HepG2 (cell line): ENCODE data around the gene SLCO2B1. TPM values are rescaled to one million over a fixed set of nuclear protein-coding genes. Genes with fewer than 3 reads are reported as not detected.

Source experiments
- ARNTL ChIP-seq: sonication (generic); formaldehyde crosslinking; IDR thresholded peaks from 2 replicates; pipeline ENCODE4 v1.4.0; 2020; ENCODE audit warnings: mild to moderate bottlenecking, missing genetic modification reagents
- ATM ChIP-seq: fragments of 450-650 bp; IDR thresholded peaks from 2 replicates; pipeline ENCODE4 v1.7.1; 2017; ENCODE audit warnings: mild to moderate bottlenecking, borderline replicate concordance
- CBX5 ChIP-seq: sonication (generic); formaldehyde crosslinking; IDR thresholded peaks from 2 replicates; pipeline ENCODE4 v1.4.0; 2020; ENCODE audit warnings: missing genetic modification reagents, borderline replicate concordance
- CENPX ChIP-seq: sonication (generic); formaldehyde crosslinking; IDR thresholded peaks from 2 replicates; pipeline ENCODE4 v1.9.0; 2021; ENCODE audit warnings: mild to moderate bottlenecking, missing genetic modification reagents, moderate library complexity
- FOXK2 ChIP-seq: fragments of 450-650 bp; IDR thresholded peaks from 2 replicates; pipeline ENCODE4 v1.6.1; 2016
- HMGXB4 ChIP-seq, 2 experiments: sonication (generic) in 1 of 2; formaldehyde crosslinking in 1 of 2; IDR thresholded peaks; 2 replicates each; pipeline versions ENCODE4 v1.4.0 to v1.6.1; 2018 to 2020; ENCODE audit warnings: missing genetic modification reagents in 2 of 2, borderline replicate concordance in 1 of 2, low read depth in 1 of 2, mild to moderate bottlenecking in 1 of 2, missing biosample characterization in 1 of 2
- JUND ChIP-seq: sonication (generic); formaldehyde crosslinking; IDR thresholded peaks from 2 replicates; pipeline ENCODE4 v1.8.0; 2022; ENCODE audit warnings: mild to moderate bottlenecking, missing genetic modification reagents
- KDM2A ChIP-seq: sonication (generic); formaldehyde crosslinking; IDR thresholded peaks from 2 replicates; pipeline ENCODE4 v1.4.0; 2020; ENCODE audit warnings: low read depth, missing genetic modification reagents, borderline replicate concordance
- KLF12 ChIP-seq: sonication (generic); formaldehyde crosslinking; IDR thresholded peaks from 2 replicates; pipeline ENCODE4 v1.4.0; 2020; ENCODE audit warnings: missing genetic modification reagents, borderline replicate concordance
- LCORL ChIP-seq, 2 experiments: fragments of 450-650 bp in 1 of 2; sonication (generic) in 1 of 2; formaldehyde crosslinking in 1 of 2; IDR thresholded peaks; 2 replicates each; pipeline versions ENCODE4 v1.5.0 to v1.6.1; 2017 to 2020; ENCODE audit warnings: antibody characterized with exemption in 1 of 2, missing genetic modification reagents in 1 of 2
- MAZ ChIP-seq, 2 experiments: sonication (generic) in 1 of 2; formaldehyde crosslinking in 1 of 2; IDR thresholded peaks; 2 replicates each; pipeline versions ENCODE4 v1.5.0 to v1.6.1; 2012 to 2020; ENCODE audit warnings: low read depth in 2 of 2, mild to moderate bottlenecking in 2 of 2, borderline replicate concordance in 1 of 2, improper control_type of control experiment in 1 of 2, low read length in 1 of 2, missing genetic modification reagents in 1 of 2, moderate library complexity in 1 of 2
- MYPOP ChIP-seq: sonication (generic); formaldehyde crosslinking; IDR thresholded peaks from 2 replicates; pipeline ENCODE4 v1.8.1; 2023; ENCODE audit warnings: mild to moderate bottlenecking, moderate library complexity, missing genetic modification reagents
- NCOA5 ChIP-seq: sonication (generic); formaldehyde crosslinking; IDR thresholded peaks from 2 replicates; pipeline ENCODE4 v1.4.0; 2020; ENCODE audit warnings: missing genetic modification reagents
- PCBP1 ChIP-seq: fragments of 200-400 bp; formaldehyde crosslinking; IDR thresholded peaks from 2 replicates; pipeline ENCODE4 v1.6.1; 2017; ENCODE audit warnings: mild to moderate bottlenecking, low read depth, low read length, borderline replicate concordance
- PITX1 ChIP-seq: sonication (generic); formaldehyde crosslinking; IDR thresholded peaks from 2 replicates; pipeline ENCODE4 v1.5.1; 2020; ENCODE audit warnings: mild to moderate bottlenecking, missing genetic modification reagents
- POLR2G ChIP-seq: fragments of 200-400 bp; formaldehyde crosslinking; IDR thresholded peaks from 2 replicates; pipeline ENCODE4 v1.6.1; 2018; ENCODE audit warnings: mild to moderate bottlenecking, low read depth, low read length, moderate library complexity
- THAP11 ChIP-seq: IDR thresholded peaks from 2 replicates; pipeline ENCODE4 v1.6.1; 2016; ENCODE audit warnings: missing biosample characterization, missing genetic modification reagents
- ZBTB7B ChIP-seq: sonication (generic); formaldehyde crosslinking; IDR thresholded peaks from 2 replicates; pipeline ENCODE4 v1.4.0; 2020; ENCODE audit warnings: missing genetic modification reagents
- ZNF350 ChIP-seq: sonication (generic); formaldehyde crosslinking; IDR thresholded peaks from 2 replicates; pipeline ENCODE4 v1.4.0; 2020; ENCODE audit warnings: mild to moderate bottlenecking, low read depth, missing genetic modification reagents, borderline replicate concordance
- ZNF431 ChIP-seq: sonication (generic); formaldehyde crosslinking; IDR thresholded peaks from 2 replicates; pipeline ENCODE4 v1.9.0; 2022; ENCODE audit warnings: missing genetic modification reagents, low read depth, mild to moderate bottlenecking, borderline replicate concordance
- ZNF724P ChIP-seq: sonication (generic); formaldehyde crosslinking; IDR thresholded peaks from 2 replicates; pipeline ENCODE4 v1.8.0; 2022; ENCODE audit warnings: missing genetic modification reagents, borderline replicate concordance
- ZNF878 ChIP-seq: sonication (generic); formaldehyde crosslinking; IDR thresholded peaks from 2 replicates; pipeline ENCODE4 v1.8.1; 2023; ENCODE audit warnings: mild to moderate bottlenecking, missing genetic modification reagents, moderate library complexity
- polyA plus RNA-seq, 8 experiments: library from polyadenylated mRNA; depleted of rRNA in 3 of 8; stranded (reverse) in 7 of 8; unstranded in 1 of 8; fragments of >200 nt; fragmentation: Illumina TruSeq in 4 of 8; extraction: Trizol in 4 of 8; gene quantifications; 2 replicates each; pipeline versions ENCODE4 v1.2.1 to v1.2.3, GENCODE V29; 2011 to 2016; ENCODE audit warnings: low read depth in 4 of 8, missing spikeins in 1 of 8, mixed read lengths in 1 of 8; ENCODE audit not compliant: insufficient read depth in 1 of 8
- total RNA-seq, 5 experiments: library from RNA; depleted of rRNA; stranded (reverse); fragments of >200 nt; fragmentation: Illumina TruSeq; extraction: Trizol; gene quantifications; 2 replicates each; pipeline ENCODE4 v1.2.3, GENCODE V29; 2016; ENCODE audit warnings: low read depth in 1 of 5
- TF ChIP-seq, protein P1 (sequence below): IDR thresholded peaks from 2 replicates; pipeline ENCODE4 v1.6.1; 2016
- TF ChIP-seq, protein P2 (sequence below): sonication (generic); formaldehyde crosslinking; IDR thresholded peaks from 2 replicates; pipeline ENCODE4 v1.8.1; 2022; ENCODE audit warnings: mild to moderate bottlenecking, missing genetic modification reagents

The SLCO2B1 gene
- total and polyA plus RNA-seq, 2 of the 13 experiments (the other 11 are each of a cell fraction or from before 2014, with no cell fraction given), result 15.3 to 19.8 TPM

DNA sequence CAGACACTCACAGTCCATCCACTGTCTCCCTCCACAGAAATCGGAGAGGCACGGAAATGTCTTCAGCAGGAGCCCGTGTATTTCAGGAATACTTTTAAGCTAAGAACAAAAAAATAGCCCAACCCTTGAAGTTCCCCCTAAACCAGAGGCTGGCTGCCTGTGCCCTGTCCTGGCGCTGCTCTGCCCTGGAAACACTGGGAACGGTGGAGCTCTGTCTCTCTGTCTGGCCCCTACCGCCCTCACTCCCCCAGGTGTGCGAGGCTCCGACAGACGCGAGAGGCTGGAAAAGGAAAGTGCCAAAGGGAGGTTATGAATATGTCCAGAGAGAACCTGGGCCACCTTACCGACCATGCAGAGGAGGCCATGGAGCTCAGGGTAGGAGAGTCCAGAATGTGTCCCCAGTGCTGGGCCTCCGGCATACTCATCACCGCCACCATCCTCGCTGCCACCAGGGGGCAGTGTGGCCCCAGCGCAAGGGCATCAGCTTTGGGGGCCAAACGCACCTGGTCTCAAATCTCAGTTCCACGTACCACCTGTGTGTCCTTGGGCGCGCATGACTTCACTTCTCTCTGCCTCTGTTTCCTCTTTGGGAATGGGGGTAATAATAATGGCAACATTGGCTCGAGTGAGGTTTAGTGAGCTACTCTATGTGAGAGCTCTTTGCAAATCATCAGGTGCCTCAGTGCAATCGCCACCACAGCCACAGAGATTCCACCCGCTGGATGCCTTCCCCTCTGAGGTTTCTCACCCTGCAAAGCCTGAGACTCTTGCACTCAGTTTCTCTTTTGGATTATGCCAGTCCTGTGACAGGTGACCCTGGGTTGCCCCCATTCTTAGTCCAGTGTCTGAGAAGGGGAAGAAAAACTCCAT lies 10.4 kb upstream of the SLCO2B1 start (continued):
- TF ChIP-seq HMGXB4 (CRISPR knock-in tag; IDR thresholded peaks at IDR 0.05; ENCODE audit: borderline replicate concordance in 1 of 2, low read depth in 1 of 2) (peak; percentile 49 to 69; a peak in 3 of 4 replicates), ATM (no peak), MAZ (IDR thresholded peaks at IDR 0.05; ENCODE audit: borderline replicate concordance, low read depth, low read length) (peak; percentile 61; the same call in 1 of the 2 replicates), MAZ (CRISPR knock-in tag; IDR thresholded peaks at IDR 0.05; ENCODE audit: low read depth) (0 out of 2 replicates have a peak, but pooled peaks have one; percentile 66), FOXK2 (no peak), JUND (CRISPR knock-in tag) (no peak), THAP11 (CRISPR knock-in tag) (0 out of 2 replicates have a peak, but pooled peaks have one; percentile 27), KDM2A (peak; percentile 68; the same call in 1 of the 2 replicates), CENPX (no peak), NCOA5 (no peak), ZNF878 (CRISPR knock-in tag) (no peak), ZBTB7B (CRISPR knock-in tag) (peak; percentile 49; the same call in 1 of the 2 replicates), ZNF350 (no peak; the same call in 1 of the 2 replicates), MYPOP (CRISPR knock-in tag) (peak; percentile 77; the same call in 1 of the 2 replicates), PCBP1 (no peak), ZNF724P (CRISPR knock-in tag) (no peak), POLR2G (no peak), ARNTL (no peak), KLF12 (CRISPR knock-in tag) (no peak), CBX5 (peak; percentile 64; the same call in 1 of the 2 replicates), ZNF431 (CRISPR knock-in tag) (no peak), PITX1 (CRISPR knock-in tag) (no peak), LCORL (IDR thresholded peaks at IDR 0.05) (no peak), LCORL (CRISPR knock-in tag; IDR thresholded peaks at IDR 0.05) (peak; percentile 39; the same call in 1 of the 2 replicates)
- TF ChIP-seq, protein P1, sequence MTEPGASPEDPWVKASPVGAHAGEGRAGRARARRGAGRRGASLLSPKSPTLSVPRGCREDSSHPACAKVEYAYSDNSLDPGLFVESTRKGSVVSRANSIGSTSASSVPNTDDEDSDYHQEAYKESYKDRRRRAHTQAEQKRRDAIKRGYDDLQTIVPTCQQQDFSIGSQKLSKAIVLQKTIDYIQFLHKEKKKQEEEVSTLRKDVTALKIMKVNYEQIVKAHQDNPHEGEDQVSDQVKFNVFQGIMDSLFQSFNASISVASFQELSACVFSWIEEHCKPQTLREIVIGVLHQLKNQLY (CRISPR knock-in tag), result no peak
- TF ChIP-seq, protein P2, sequence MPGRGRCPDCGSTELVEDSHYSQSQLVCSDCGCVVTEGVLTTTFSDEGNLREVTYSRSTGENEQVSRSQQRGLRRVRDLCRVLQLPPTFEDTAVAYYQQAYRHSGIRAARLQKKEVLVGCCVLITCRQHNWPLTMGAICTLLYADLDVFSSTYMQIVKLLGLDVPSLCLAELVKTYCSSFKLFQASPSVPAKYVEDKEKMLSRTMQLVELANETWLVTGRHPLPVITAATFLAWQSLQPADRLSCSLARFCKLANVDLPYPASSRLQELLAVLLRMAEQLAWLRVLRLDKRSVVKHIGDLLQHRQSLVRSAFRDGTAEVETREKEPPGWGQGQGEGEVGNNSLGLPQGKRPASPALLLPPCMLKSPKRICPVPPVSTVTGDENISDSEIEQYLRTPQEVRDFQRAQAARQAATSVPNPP, result no peak
